ENCODE results near the gene BDKRB2. TPM values are rescaled to one million over a fixed set of nuclear protein-coding genes. Genes with fewer than 3 reads are reported as not detected.
A peak's percentile ranks its signal among the peaks of the same experiment; 100 is the strongest.

Gene BDKRB2
- 0.15 TPM for total RNA-seq (ENCODE audit: unreplicated experiment)
- long read RNA-seq: 0 reads

- peak within 1 kb of the TSS; percentile 7 for H3K4me3 Mint-ChIP-seq (ENCODE audit: unreplicated experiment)
- H3K27ac Mint-ChIP-seq (ENCODE audit: unreplicated experiment): no peak within 1 kb of the TSS
- H3K27me3 Mint-ChIP-seq (ENCODE audit: unreplicated experiment): peaks cover 4% of the 10 kb centered on the region
- H3K4me1 Mint-ChIP-seq (ENCODE audit: unreplicated experiment): peaks cover 6% of the 10 kb centered on the region
- no peaks in the 10 kb centered on the region for H3K9me3 Mint-ChIP-seq (ENCODE audit: unreplicated experiment)
- H3K36me3 Mint-ChIP-seq (ENCODE audit: low read depth, unreplicated experiment): no peaks in the 10 kb centered on the region
- TF ChIP-seq, protein P1, sequence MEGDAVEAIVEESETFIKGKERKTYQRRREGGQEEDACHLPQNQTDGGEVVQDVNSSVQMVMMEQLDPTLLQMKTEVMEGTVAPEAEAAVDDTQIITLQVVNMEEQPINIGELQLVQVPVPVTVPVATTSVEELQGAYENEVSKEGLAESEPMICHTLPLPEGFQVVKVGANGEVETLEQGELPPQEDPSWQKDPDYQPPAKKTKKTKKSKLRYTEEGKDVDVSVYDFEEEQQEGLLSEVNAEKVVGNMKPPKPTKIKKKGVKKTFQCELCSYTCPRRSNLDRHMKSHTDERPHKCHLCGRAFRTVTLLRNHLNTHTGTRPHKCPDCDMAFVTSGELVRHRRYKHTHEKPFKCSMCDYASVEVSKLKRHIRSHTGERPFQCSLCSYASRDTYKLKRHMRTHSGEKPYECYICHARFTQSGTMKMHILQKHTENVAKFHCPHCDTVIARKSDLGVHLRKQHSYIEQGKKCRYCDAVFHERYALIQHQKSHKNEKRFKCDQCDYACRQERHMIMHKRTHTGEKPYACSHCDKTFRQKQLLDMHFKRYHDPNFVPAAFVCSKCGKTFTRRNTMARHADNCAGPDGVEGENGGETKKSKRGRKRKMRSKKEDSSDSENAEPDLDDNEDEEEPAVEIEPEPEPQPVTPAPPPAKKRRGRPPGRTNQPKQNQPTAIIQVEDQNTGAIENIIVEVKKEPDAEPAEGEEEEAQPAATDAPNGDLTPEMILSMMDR (IDR thresholded peaks at IDR 0.05; ENCODE audit: unreplicated experiment): no peak
- peak; percentile 47 for DNase-seq (ENCODE audit: low spot score)
These were observed at the start of gene BDKRB2 for GRCh38 chr14:96204151-96205058. Gene BDKRB2 (plus strand): TSS chr14:96204839. CDS start chr14:96237108, 32,269 bp downstream.

DNA sequence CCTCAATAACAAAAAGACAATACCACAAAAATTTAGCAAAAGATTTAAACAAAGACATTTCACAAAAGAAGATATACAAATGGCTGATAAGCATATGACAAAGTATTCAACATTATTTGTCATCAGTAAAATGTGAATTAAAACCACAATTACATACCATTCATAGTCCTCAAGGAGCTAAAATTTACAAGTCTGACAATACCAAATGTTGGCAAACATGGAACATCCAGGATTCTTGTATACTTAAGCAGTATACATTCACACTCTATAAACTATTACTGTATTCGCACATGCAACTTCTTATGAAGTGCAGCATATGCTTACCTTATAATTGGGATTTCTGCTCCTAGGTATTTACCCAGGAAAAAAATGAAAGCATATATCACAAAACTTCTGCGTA lies 49.7 kb upstream of the BDKRB2 start:
- DNase-seq (ENCODE audit: low spot score): no peak
- no peaks in the 10 kb centered on the region for H3K27me3 Mint-ChIP-seq (ENCODE audit: unreplicated experiment)
- no peak overlapping the region for H3K4me3 Mint-ChIP-seq (ENCODE audit: unreplicated experiment)
- H3K27ac Mint-ChIP-seq (ENCODE audit: unreplicated experiment): no peak overlapping the region
- H3K9me3 Mint-ChIP-seq (ENCODE audit: unreplicated experiment): no peaks in the 10 kb centered on the region
- H3K36me3 Mint-ChIP-seq (ENCODE audit: low read depth, unreplicated experiment): no peaks in the 10 kb centered on the region
- no peaks in the 10 kb centered on the region for H3K4me1 Mint-ChIP-seq (ENCODE audit: unreplicated experiment)
- TF ChIP-seq, protein P1 (IDR thresholded peaks at IDR 0.05; ENCODE audit: unreplicated experiment): no peak

- Mint-ChIP-seq H3K27ac (ENCODE audit: unreplicated experiment) (no peak overlapping the region), H3K9me3 (ENCODE audit: unreplicated experiment) (no peaks in the 10 kb centered on the region), H3K27me3 (ENCODE audit: unreplicated experiment) (no peaks in the 10 kb centered on the region), H3K4me1 (ENCODE audit: unreplicated experiment) (no peaks in the 10 kb centered on the region), H3K4me3 (ENCODE audit: unreplicated experiment) (no peak overlapping the region), H3K36me3 (ENCODE audit: low read depth, unreplicated experiment) (no peaks in the 10 kb centered on the region)
- TF ChIP-seq, protein P1 (IDR thresholded peaks at IDR 0.05; ENCODE audit: unreplicated experiment): no peak
- DNase-seq (ENCODE audit: low spot score): no peak
These were observed 47.6 kb upstream of the BDKRB2 start for GRCh38 chr14:96156804-96157760.

- Mint-ChIP-seq H3K4me3 (ENCODE audit: unreplicated experiment) (no peak overlapping the region), H3K27me3 (ENCODE audit: unreplicated experiment) (no peaks in the 10 kb centered on the region), H3K4me1 (ENCODE audit: unreplicated experiment) (no peaks in the 10 kb centered on the region), H3K36me3 (ENCODE audit: low read depth, unreplicated experiment) (no peaks in the 10 kb centered on the region), H3K9me3 (ENCODE audit: unreplicated experiment) (no peaks in the 10 kb centered on the region), H3K27ac (ENCODE audit: unreplicated experiment) (no peak overlapping the region)
- TF ChIP-seq, protein P1 (IDR thresholded peaks at IDR 0.05; ENCODE audit: unreplicated experiment): no peak
- no peak for DNase-seq (ENCODE audit: low spot score)
These were observed 45.9 kb upstream of the BDKRB2 start for GRCh38 chr14:96158735-96159134.
